HG02938 (cell line): Measurements from ENCODE around the gene NUAK2.
"Not testable (repeated sequence)": the region's sequence is repeated elsewhere in the genome, so short reads cannot be mapped to it uniquely, and the experiment has no call there.

ENCODE experiments used
- ATAC-seq: cut with Tn5 transposase; IDR thresholded peaks from one replicate; pipeline ENCODE4 v1.9.1; 2021; ENCODE audit warnings: mild to moderate bottlenecking, moderate library complexity; ENCODE audit not compliant: unreplicated experiment

NUAK2 gene

GRCh38 chr1:205321162-205321958, at the start of gene NUAK2:
Gene NUAK2, minus strand, starts transcription at chr1:205321745. Its CDS starts 117 bp downstream, at chr1:205321628.
- ATAC-seq: no peak

DNA sequence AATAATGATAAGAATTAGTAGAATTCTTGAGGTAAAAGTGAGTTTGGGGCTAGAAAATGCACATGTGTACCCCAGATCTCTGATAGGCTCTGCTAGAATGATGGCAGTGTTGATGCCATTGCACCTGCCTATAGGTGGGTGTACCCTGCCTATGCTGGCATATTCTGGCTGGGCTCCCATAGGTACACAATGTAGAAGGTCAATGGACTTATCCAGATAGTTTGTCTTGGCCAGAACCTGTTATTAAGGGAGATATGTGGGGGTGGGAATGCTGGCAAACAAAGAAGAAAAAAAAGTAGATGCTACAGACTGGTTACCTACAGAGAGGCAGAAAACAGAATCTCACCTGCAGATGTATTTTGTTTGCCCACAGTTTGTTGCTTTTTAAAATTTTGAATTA, 49.2 kb upstream of the NUAK2 start:
- ATAC-seq: no peak

GRCh38 chr1:205369701-205370123, 48.2 kb upstream of the NUAK2 start:
- no peak for ATAC-seq

DNA sequence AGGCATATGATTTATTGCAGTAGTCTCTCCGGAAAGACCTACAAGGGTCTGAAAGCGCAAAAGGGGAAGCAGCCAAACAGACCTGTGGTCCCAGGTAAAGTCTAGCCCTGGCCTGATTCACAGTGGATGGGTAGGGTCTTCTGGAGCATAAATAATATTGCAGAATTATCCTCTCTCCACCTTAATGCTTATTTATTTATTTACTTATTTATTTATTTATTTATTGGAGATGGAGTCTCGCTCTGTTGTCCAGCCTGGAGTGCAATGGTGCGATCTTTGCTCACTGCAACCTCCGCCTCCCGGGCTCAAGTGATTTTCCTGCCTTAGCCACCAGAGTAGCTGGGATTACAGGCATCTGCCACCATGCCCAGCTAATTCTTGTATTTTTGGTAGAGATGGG, 46.9 kb upstream of the NUAK2 start:
- ATAC-seq: no peak

DNA sequence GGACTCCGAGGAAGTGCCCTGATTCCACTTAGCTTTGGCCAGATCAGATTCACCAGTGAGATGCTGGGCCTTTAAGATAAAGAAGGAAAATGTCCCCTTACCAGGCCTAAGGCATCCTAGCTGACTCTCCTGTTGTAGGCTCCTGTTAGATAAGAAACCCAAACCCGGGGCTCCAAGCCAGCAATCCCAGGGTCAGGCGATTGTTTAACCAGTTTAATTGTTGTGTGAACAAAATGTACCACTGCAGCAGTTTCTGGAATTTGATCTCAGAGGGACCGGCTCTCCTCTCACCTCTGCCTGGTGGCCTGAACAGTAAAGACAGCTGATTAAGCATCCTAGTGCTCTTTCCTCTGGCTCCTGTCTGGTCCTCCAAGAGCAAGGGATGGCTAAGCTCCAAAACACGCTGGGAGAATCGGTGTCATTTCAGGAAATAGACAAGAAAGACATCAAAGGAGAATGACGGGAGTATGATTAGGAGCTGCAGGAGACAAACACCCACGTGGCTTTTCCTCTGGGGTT, 44.5 kb upstream of the NUAK2 start:
- ATAC-seq: no peak

GRCh38 chr1:205365086-205365485, 43.5 kb upstream of the NUAK2 start:
- ATAC-seq: not testable (repeated sequence)

GRCh38 chr1:205360891-205361290, 39.3 kb upstream of the NUAK2 start:
- no peak for ATAC-seq

DNA sequence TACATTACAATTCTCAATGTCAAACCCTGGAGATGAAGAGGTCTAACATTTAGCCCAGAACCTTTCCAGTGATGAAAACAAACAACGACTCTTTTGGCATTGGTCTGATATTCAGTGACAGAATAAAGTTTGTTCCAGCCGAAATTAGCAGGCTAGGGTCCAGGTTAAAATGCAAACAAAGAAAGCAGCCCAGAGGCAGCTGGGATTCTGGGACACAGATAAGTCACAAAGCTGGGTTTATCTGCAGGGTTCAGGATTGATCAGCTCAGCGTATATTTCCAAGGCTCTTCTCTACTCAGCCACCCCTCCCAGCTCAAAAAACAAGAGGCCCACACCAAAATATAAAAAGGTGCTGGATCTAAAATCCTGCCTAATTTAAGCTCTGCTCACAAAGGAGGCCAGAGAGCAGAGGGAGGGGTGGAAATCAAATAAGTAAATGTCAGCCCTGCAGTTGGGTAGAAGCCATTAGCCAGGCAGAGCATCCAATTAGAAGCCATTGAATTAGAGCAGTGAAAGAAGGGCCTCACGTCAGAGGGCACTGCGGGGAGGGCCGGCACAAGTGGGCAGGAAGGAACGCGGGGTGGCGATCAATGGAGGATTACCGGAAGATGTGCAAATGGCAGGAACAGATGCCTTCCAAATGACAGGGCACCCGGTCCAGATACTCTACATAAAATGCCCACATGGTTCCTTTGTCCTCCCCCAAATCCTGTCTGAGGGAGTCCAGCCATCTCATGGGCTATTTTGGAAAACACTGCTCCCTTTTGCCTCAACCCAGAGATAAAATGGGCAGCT, 38.4 kb upstream of the NUAK2 start:
- no peak for ATAC-seq

- no peak for ATAC-seq
These were observed 37.0 kb upstream of the NUAK2 start for GRCh38 chr1:205358579-205358978.

DNA sequence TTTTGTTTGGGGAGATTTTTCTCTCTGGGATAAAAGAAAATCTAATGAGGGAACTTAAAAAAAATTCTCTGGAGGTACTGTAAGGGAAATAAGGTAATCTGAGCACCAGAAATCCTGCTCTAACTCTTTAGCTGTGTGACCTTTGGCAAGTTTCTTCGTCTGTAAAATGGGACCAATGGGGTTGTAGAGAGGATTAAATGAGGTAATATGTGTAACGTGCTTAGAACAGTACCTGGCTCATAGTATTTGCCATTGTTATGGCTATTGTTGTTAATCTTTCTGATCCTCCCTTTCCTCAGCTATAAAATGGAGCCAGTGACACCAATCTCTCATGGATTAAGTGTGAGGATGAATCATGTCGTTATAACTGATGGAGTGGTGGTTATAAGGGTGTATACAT, 36.0 kb upstream of the NUAK2 start:
- no peak for ATAC-seq

DNA sequence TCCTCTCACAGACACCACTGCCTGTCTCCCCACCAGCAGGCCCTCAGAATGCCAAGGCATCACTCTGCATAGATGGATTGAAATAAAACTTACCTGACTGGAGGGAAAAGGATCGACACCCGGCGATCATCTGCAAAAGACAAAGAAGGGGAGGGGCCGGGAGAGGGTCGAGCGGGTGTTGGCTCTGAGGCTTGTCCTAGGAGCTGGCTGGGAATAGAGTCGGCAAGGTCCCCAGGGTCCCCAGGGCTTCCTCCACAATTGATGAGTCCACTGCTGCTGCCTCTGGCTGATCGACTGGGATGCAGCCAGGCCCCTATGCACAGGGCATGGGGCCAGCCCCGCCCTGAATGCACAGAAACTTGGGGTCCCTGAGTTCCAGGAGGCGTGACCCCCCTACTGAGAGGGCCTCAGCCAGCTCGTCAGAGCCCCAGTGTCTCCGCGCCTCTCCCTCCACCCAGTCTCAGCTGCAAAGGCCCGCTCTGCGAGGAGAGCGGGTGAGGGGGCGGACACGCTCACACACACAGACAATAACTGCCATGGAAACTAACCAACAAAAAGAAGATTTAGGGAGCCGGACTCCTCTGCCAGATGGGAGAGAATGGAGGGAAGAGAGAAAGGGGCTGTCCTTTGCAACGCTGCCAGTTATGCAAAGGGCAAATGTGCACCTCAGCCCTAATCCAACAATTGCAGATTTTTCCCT, 35.0 kb upstream of the NUAK2 start, which contains the start of gene KLHDC8A:
Gene KLHDC8A (minus strand): TSS at position 483 of the 700 bp plus-strand sequence. CDS start 13,318 bp downstream, outside the sequence.
- ATAC-seq: no peak

DNA sequence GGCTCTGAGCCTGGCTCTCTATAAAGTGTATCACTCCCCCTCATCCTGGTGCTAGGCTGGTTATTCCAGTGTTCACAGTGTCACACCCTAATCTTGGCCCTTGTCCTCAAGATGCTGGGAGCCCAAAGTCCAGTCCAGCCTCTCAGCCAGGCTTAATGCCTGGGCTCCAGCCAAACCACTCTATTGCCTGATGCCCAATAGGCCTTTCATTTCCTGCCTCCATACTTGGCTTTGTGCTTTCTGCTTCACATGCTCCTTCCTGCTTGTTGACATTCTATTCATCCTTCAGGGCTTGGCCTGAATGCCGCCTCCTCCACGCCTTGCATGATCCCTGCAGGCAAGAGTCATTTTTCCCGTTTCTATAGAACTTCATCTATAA, 33.5 kb upstream of the NUAK2 start:
- no peak for ATAC-seq

DNA sequence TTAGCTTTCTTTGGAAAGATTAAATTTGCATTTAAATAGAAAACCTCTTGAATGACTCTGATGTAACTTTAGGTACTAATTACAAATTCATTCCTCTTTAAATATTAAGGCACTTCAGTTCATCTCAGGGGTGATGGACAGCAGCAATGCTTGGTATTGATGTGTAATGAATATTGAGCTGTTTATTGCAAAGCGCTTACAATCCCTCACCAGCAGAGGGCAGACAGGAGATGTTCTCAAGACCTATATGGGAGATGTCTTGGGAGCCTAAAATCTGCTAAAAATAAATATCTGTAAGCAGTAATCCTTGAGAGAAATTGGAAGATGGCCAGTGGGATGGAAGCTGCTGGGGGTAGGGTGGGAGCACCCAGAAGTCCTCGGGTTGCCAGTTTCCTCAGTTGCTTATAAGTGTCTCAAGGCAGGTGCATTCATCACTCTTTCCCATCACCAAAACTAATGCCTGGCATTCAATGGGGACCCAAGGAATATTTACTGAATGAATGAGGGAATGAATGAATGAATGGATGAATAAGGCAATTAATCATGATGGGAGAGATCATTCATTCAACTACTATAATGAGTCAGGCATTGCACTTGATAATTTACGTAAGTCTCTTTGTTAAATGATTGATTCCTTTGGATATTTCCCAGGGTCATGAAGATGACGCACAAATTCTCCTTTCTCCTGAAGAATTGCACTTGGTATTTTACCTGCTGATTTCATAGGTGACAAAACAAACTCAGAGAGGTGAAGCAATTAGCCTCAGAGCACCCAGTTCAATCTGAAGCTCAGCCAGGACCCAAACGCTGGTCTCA, 32.9 kb upstream of the NUAK2 start:
- ATAC-seq: no peak

DNA sequence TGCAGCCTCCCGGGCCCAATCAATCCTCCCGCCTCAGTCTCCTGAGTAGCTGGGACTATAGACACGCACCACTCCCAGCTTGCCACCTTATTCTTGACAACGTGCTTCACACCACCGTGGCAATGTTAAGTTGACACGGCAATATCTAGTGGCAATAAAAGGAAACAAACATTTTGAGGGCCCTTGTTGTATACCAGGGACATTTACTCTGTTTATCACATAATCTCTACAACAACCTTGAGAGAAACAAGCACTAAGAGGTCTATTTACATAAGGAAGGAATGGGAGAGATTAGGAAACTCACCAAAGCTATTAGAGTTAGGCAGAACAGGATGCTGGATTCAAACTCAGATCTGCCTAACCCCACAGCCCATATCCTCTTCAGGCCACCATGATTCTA, 32.1 kb upstream of the NUAK2 start:
- no peak for ATAC-seq

- no peak for ATAC-seq
These were observed 31.6 kb upstream of the NUAK2 start for GRCh38 chr1:205353191-205353590.

DNA sequence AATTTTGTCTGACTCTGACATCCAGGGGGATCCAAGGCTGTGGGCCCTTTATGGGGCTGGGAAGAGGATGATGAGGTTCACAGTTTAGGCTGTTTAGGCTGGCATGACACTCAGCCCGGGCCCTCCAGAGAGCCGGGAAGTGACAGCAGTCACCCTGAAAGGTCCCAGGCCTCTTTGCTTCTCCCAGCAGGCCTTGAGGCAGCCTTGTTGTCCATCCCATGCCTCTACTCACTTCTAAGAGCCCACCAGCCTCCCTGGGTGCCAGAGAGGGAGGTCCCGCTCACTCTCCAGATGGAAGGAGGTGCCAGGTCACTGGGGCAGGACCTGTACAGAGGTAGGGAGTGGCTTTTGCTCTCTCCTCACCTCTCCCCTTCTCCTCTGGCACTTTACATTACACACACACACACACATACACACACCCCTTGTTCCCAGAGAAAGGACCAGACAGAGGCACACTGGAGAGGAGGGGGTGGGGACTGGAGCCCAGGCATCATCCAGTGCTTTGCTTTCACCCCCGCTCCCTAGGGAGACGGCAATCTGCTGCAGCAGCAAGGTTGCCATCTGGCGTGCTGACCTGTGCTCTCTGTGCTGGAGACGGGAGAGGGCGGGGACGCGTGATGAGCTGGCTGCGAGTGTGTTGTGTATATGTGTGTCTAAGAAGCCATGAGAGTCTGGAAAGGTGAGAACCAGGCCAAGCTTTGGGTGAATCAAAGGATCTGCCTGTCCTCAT, 30.6 kb upstream of the NUAK2 start:
- no peak for ATAC-seq

DNA sequence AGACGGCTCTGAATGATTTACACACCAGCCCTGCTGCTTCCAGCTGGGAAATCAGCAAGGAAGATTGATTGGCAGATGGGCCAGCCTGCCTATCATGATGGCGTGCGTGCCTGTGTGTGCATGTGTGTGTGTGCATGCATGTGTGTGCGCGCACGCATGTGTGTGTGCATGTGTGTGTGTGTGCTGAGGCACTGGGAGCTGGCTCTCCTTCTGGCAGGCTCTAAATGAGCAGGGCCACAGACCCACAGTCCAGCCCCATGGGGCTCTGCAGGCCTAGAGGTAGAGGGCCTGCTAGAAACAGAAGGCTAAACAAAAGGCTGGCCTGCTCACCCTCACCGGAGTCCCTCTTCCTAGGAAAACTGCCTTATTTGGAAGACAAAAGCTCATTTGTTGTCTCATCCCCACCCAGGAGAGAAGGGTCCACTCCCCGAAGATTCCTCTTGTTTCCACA, 29.2 kb upstream of the NUAK2 start:
- ATAC-seq: no peak

DNA sequence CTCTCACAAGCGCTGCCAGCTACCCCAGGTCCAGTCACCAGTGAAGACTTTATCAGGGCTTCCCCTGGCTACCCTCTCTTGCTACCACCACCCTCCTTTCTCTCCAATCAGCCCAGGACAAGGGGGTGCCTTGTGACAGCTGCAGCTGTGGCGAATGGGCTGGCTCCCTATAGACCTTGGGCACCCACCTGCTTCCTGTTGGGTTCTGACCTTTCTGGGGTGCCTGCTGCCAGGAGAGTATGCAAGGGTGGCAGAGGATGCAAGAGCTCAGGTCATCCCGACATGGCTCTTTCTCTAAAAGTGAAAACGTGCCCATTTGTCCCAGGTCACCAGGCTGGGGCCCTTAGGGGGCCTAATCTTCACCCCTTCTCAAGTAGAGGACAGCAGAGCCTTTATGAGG, 28.6 kb upstream of the NUAK2 start:
- no peak for ATAC-seq
